CD14-positive monocyte (primary cell): ENCODE results near the gene CHRNB1. TPM values are rescaled to one million over a fixed set of nuclear protein-coding genes. Genes with fewer than 3 reads are reported as not detected.

ENCODE experiments used
- DNase-seq, 3 donors: peaks; one replicate each; pipeline ENCODE4 v3.0.0-alpha.2; 2011 to 2022
- H2AFZ ChIP-seq: 2 replicates; pipeline ENCODE4 v1.6.0; 2012; ENCODE audit warnings: mild to moderate bottlenecking, low read depth, low read length, inconsistent platforms; ENCODE audit not compliant: insufficient read depth, poor library complexity, severe bottlenecking
- H3K27ac ChIP-seq, 2 donors: 1 replicate in 1 of 2; 2 replicates in 1 of 2; pipeline ENCODE4 v1.5.1; 2012 to 2013; ENCODE audit warnings: low read length in 2 of 2, control low read depth in 1 of 2, inconsistent platforms in 1 of 2, low read depth in 1 of 2, mild to moderate bottlenecking in 1 of 2
- H3K27me3 ChIP-seq, 2 donors: one replicate each; pipeline versions ENCODE4 v1.6.0 to v1.6.1; 2011 to 2013; ENCODE audit warnings: low read length in 2 of 2; ENCODE audit not compliant: control insufficient read depth in 2 of 2, insufficient read depth in 2 of 2
- H3K36me3 ChIP-seq, 2 donors: replicated peaks in 1 of 2; 1 replicate in 1 of 2; 2 replicates in 1 of 2; pipeline versions ENCODE4 v1.5.1 to v1.6.1; 2012 to 2013; ENCODE audit warnings: low read length in 2 of 2, control low read depth in 1 of 2, inconsistent platforms in 1 of 2, mild to moderate bottlenecking in 1 of 2; ENCODE audit not compliant: insufficient read depth in 2 of 2, control insufficient read depth in 1 of 2
- H3K4me1 ChIP-seq, 2 donors: 1 replicate in 1 of 2; 2 replicates in 1 of 2; pipeline versions ENCODE4 v1.5.1 to v1.6.1; 2012 to 2013; ENCODE audit warnings: low read length in 2 of 2, control low read depth in 1 of 2, inconsistent platforms in 1 of 2, mild to moderate bottlenecking in 1 of 2, moderate library complexity in 1 of 2; ENCODE audit not compliant: insufficient read depth in 2 of 2, control insufficient read depth in 1 of 2
- H3K4me2 ChIP-seq: replicated peaks from 2 replicates; pipeline ENCODE3; 2012; ENCODE audit warnings: low read length, moderate library complexity, mild to moderate bottlenecking; ENCODE audit not compliant: poor library complexity, severe bottlenecking; ENCODE audit errors: extremely low read depth
- H3K4me3 ChIP-seq, 3 experiments: fragments of 200-600 bp in 1 of 3; sonication (generic) in 1 of 3; replicated peaks in 1 of 3; 1 replicate in 2 of 3; 2 replicates in 1 of 3; pipeline ENCODE4 v1.5.1; 2011 to 2013; ENCODE audit warnings: low read length in 3 of 3, mild to moderate bottlenecking in 3 of 3, control low read depth in 2 of 3, low read depth in 2 of 3, inconsistent platforms in 1 of 3, moderate library complexity in 1 of 3
- H3K79me2 ChIP-seq: 2 replicates; pipeline ENCODE4 v1.6.0; 2012; ENCODE audit warnings: mild to moderate bottlenecking, control low read depth, inconsistent platforms, low read length, moderate library complexity; ENCODE audit not compliant: insufficient read depth
- H3K9ac ChIP-seq: 2 replicates; pipeline ENCODE4 v1.6.0; 2017; ENCODE audit warnings: low read length, mild to moderate bottlenecking; ENCODE audit not compliant: insufficient read depth, poor library complexity, severe bottlenecking
- H3K9me3 ChIP-seq, 2 donors: replicated peaks in 1 of 2; 1 replicate in 1 of 2; 2 replicates in 1 of 2; pipeline versions ENCODE4 v1.5.1 to v1.6.1; 2012 to 2013; ENCODE audit warnings: low read length in 2 of 2, control low read depth in 1 of 2; ENCODE audit not compliant: control insufficient read depth in 1 of 2, insufficient read depth in 1 of 2
- H4K20me1 ChIP-seq: 2 replicates; pipeline ENCODE4 v1.6.0; 2012; ENCODE audit warnings: mild to moderate bottlenecking, low read length, control low read depth, moderate library complexity; ENCODE audit not compliant: insufficient read depth
- H3K27ac Mint-ChIP-seq, 7 donors: one replicate each; pipeline ENCODE4 v1.8.0; 2020; ENCODE audit warnings: mild to moderate bottlenecking in 7 of 7, mixed read lengths in 7 of 7, moderate library complexity in 6 of 7, inconsistent platforms in 2 of 7
- H3K27me3 Mint-ChIP-seq, 3 donors: one replicate each; pipeline ENCODE4 v1.8.0; 2021 to 2022; ENCODE audit warnings: low read depth in 3 of 3, mild to moderate bottlenecking in 3 of 3, mixed read lengths in 3 of 3, moderate library complexity in 3 of 3, inconsistent platforms in 1 of 3
- H3K36me3 Mint-ChIP-seq, 2 donors: one replicate each; pipeline ENCODE4 v1.8.0; 2020; ENCODE audit warnings: mixed read lengths in 2 of 2, inconsistent platforms in 1 of 2, mild to moderate bottlenecking in 1 of 2
- H3K4me1 Mint-ChIP-seq: one replicate; pipeline ENCODE4 v1.8.0; 2020; ENCODE audit warnings: mild to moderate bottlenecking, mixed read lengths
- H3K4me3 Mint-ChIP-seq, 2 donors: one replicate each; pipeline ENCODE4 v1.8.0; 2020; ENCODE audit warnings: mild to moderate bottlenecking in 2 of 2, mixed read lengths in 2 of 2, moderate library complexity in 1 of 2
- H3K9me3 Mint-ChIP-seq, 7 donors: one replicate each; pipeline ENCODE4 v1.8.0; 2020 to 2022; ENCODE audit warnings: mixed read lengths in 7 of 7, mild to moderate bottlenecking in 6 of 7, moderate library complexity in 6 of 7, inconsistent platforms in 2 of 7
- CTCF ChIP-seq: fragments of 200-600 bp; IDR thresholded peaks from one replicate; pipeline ENCODE4 v1.8.0; 2022; ENCODE audit warnings: antibody characterized with exemption, mild to moderate bottlenecking
- WGBS: methylation state at CpG from one replicate; pipeline ENCODE4 v1.1.5; 2013; ENCODE audit warnings: missing lambda C conversion rate; ENCODE audit not compliant: insufficient coverage; 5-methylcytosine and 5-hydroxymethylcytosine counted together
- intact Hi-C, 2 donors: fragments of 100-400 bp; cut with micrococcal nuclease; formaldehyde crosslinking; loops; one replicate each; pipeline versions ENCODE4 v1.15.0 to v1.15.1; 2023
- polyA plus RNA-seq, 3 donors: library from polyadenylated mRNA; depleted of rRNA in 1 of 3; unstranded in 2 of 3; stranded (reverse) in 1 of 3; fragments of 300-500 nt in 2 of 3; fragments of >200 nt in 1 of 3; fragmentation: Illumina TruSeq in 2 of 3; gene quantifications; 1 replicate in 2 of 3; 2 replicates in 1 of 3; pipeline ENCODE4 v1.2.3, GENCODE V29; 2012 to 2021

Gene CHRNB1
- polyA plus RNA-seq, 3 donors, result 9.3 to 15.7 (median 14.7) TPM

DNA sequence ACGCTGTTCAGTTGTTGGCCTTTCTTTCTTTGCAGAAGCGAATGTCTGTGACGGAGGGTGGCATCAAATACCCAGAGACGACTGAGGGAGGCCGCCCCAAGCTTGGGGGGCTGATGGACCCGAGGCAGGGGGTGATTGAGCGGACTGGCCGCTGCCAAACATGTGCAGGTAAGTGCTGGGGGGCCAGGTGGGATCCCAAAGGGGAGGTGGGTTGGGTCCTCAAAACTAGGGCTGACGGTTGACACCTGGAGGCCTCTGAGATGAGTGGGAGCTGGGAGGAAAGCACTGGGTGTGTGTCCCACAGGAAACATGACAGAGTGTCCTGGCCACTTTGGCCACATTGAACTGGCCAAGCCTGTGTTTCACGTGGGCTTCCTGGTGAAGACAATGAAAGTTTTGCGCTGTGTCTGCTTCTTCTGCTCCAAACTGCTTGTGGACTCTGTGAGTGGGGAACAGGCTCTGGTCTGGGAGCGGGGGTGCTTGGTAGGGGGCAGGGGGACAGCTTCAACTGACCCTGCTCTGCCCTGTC is 51.1 kb downstream of the CHRNB1 start:
- Histone ChIP-seq H3K79me2 (peaks cover 59% of the 10 kb centered on the region), H3K9ac (no peak overlapping the region), H2AFZ (no peak overlapping the region), H3K4me2 (no peak overlapping the region), H3K4me3 (no peak overlapping the region), H3K4me1 (no peaks in the 10 kb centered on the region), H3K27ac (no peak overlapping the region), H3K27me3 (no peaks in the 10 kb centered on the region), H4K20me1 (peaks cover 80% of the 10 kb centered on the region), H3K9me3 (no peaks in the 10 kb centered on the region), H3K36me3 (peaks cover 66 to 90% of the 10 kb centered on the region in 2 donors)
- DNase-seq, result no peak
- Mint-ChIP-seq H3K27ac (peak overlapping the region in 3 of 7 donors; percentile 22 to 41 (median 36)), H3K4me1 (peaks cover 10% of the 10 kb centered on the region), H3K4me3 (no peak overlapping the region), H3K36me3 (peaks cover 76 to 87% of the 10 kb centered on the region in 2 donors), H3K27me3 (peaks cover 0 to 4% (median 0%) of the 10 kb centered on the region in 3 donors), H3K9me3 (no peaks in the 10 kb centered on the region)
- no peak for TF ChIP-seq CTCF
- WGBS, result 97% methylated on average over 10 of the region's 12 CpGs
- intact Hi-C loops, result no loop called here

GRCh38 chr17:7496470-7497183 is 51.8 kb downstream of the CHRNB1 start:
- H3K27ac Mint-ChIP-seq, result peak overlapping the region in 4 of 7 donors; percentile 39 to 58 (median 45)
- H3K36me3 Mint-ChIP-seq, result peaks cover 78 to 87% of the 10 kb centered on the region in 2 donors
- Histone ChIP-seq H3K79me2 (peaks cover 53% of the 10 kb centered on the region), H3K36me3 (peaks cover 67 to 90% of the 10 kb centered on the region in 2 donors), H2AFZ (no peak overlapping the region), H3K27me3 (no peaks in the 10 kb centered on the region), H3K4me1 (no peaks in the 10 kb centered on the region), H3K4me3 (no peak overlapping the region), H4K20me1 (peaks cover 73% of the 10 kb centered on the region), H3K4me2 (no peak overlapping the region), H3K9me3 (no peaks in the 10 kb centered on the region), H3K9ac (no peak overlapping the region), H3K27ac (no peak overlapping the region)
- DNase-seq, result no peak
- intact Hi-C loops, result no loop called here
- no peak for TF ChIP-seq CTCF
- no peaks in the 10 kb centered on the region for H3K9me3 Mint-ChIP-seq
- peaks cover 8% of the 10 kb centered on the region for H3K4me1 Mint-ChIP-seq
- H3K4me3 Mint-ChIP-seq, result no peak overlapping the region
- WGBS, result 97% methylated on average over 19 of the region's 20 CpGs
- peaks cover 0 to 4% (median 0%) of the 10 kb centered on the region in 3 donors for H3K27me3 Mint-ChIP-seq
